HEK293T (cell line): ENCODE measurements around the gene SLC40A1.

Source experiments
- ARNT ChIP-seq: fragments of 450-650 bp; IDR thresholded peaks from 2 replicates; pipeline ENCODE4 v1.6.1; 2017; ENCODE audit warnings: mild to moderate bottlenecking
- BHLHE40 ChIP-seq: fragments of 450-650 bp; IDR thresholded peaks from 2 replicates; pipeline ENCODE4 v1.6.1; 2016; ENCODE audit warnings: mild to moderate bottlenecking, moderate library complexity, borderline replicate concordance
- ELF4 ChIP-seq: fragments of 450-650 bp; IDR thresholded peaks from 2 replicates; pipeline ENCODE4 v1.6.1; 2017; ENCODE audit warnings: antibody characterized with exemption
- FOXA1 ChIP-seq: fragments of 450-650 bp; IDR thresholded peaks from 2 replicates; pipeline ENCODE4 v1.6.1; 2016; ENCODE audit warnings: mild to moderate bottlenecking
- FOXM1 ChIP-seq: fragments of 450-650 bp; IDR thresholded peaks from 2 replicates; pipeline ENCODE4 v1.6.1; 2017; ENCODE audit warnings: mild to moderate bottlenecking, borderline replicate concordance
- NFRKB ChIP-seq: fragments of 450-650 bp; IDR thresholded peaks from 2 replicates; pipeline ENCODE4 v1.6.1; 2016; ENCODE audit warnings: mild to moderate bottlenecking, moderate library complexity
- TARDBP ChIP-seq: fragments of 450-650 bp; IDR thresholded peaks from 2 replicates; pipeline ENCODE4 v1.6.1; 2016
- TF ChIP-seq, protein P1 (sequence below): fragments of 450-650 bp; IDR thresholded peaks from 2 replicates; pipeline ENCODE4 v1.6.1; 2016

DNA sequence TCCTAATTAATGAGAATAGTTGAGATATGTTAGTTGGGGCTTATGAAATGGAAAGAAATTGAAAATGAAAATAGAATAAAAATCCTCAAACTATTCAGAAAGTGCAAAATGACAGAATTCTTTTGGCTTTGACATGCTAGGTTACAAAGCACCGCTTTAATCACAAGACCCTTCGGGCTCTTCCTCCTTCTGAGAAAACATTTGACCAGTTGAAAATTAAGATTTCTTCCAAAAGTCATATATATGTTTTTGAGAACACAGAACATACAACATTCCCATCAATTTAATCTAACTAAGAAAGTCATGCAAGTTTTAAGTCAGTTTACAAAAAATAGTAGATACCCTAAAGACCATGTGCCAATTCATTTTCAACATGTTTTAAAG lies 2.2 kb upstream of the SLC40A1 start:
- TF ChIP-seq FOXM1 (no peak), FOXA1 (no peak), TARDBP (no peak), ARNT (no peak), BHLHE40 (no peak), NFRKB (no peak), ELF4 (no peak)
- TF ChIP-seq, protein P1, sequence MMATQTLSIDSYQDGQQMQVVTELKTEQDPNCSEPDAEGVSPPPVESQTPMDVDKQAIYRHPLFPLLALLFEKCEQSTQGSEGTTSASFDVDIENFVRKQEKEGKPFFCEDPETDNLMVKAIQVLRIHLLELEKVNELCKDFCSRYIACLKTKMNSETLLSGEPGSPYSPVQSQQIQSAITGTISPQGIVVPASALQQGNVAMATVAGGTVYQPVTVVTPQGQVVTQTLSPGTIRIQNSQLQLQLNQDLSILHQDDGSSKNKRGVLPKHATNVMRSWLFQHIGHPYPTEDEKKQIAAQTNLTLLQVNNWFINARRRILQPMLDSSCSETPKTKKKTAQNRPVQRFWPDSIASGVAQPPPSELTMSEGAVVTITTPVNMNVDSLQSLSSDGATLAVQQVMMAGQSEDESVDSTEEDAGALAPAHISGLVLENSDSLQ, result no peak
